Testis (tissue), 2 donors: ENCODE data around the gene KRT81.
"Not testable (repeated sequence)": the region's sequence is repeated elsewhere in the genome, so short reads cannot be mapped to it uniquely, and the experiment has no call there.

ENCODE experiments used
- CTCF ChIP-seq, 3 experiments: fragments of 450-650 bp in 2 of 3; fragments of 200-600 bp in 1 of 3; sonication (generic) in 1 of 3; IDR thresholded peaks; one replicate each; pipeline ENCODE4 v1.5.1; 2016 to 2019; ENCODE audit warnings: antibody characterized with exemption in 3 of 3, mild to moderate bottlenecking in 2 of 3, moderate library complexity in 1 of 3
- POLR2A ChIP-seq: fragments of 450-650 bp; IDR thresholded peaks from one replicate; pipeline ENCODE4 v1.6.1; 2017; ENCODE audit warnings: antibody characterized with exemption, mild to moderate bottlenecking, moderate library complexity

GRCh38 chr12:52302242-52302914 is 11.0 kb upstream of the KRT81 start:
- not testable (repeated sequence) for TF ChIP-seq CTCF (IDR thresholded peaks at IDR 0.05); POLR2A
